GM20000 (cell line): ENCODE data around the gene TLE3.

Experiments used
- DNase-seq: peaks from one replicate; pipeline ENCODE4 v3.0.0; 2012; ENCODE audit warnings: low spot score
- TF ChIP-seq, protein P1 (sequence below): IDR thresholded peaks from 2 replicates; pipeline ENCODE4 v1.5.1; 2012; ENCODE audit warnings: mild to moderate bottlenecking, control low read depth; ENCODE audit errors: extremely low read depth, missing control alignments

TLE3 gene

DNA sequence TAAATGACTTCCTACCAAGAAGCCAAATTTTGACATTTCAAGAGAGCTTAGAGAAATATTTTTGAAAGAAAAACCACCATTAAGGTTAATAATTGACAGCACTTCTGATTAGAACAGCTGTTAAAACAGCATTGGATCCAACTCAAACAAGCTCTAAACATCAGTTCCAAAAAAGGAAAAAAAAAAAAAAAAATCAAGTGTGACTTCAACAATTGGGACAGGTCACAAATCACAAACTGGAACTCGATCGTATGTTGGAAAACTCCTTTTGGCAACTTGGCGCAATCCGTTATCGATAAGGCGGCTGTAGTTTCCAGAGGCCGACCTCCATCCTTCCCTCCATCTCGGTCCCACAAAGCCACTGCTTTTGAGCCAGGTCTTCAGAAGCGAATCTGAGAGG, 17.8 kb downstream of the TLE3 start:
- no peak for DNase-seq

DNA sequence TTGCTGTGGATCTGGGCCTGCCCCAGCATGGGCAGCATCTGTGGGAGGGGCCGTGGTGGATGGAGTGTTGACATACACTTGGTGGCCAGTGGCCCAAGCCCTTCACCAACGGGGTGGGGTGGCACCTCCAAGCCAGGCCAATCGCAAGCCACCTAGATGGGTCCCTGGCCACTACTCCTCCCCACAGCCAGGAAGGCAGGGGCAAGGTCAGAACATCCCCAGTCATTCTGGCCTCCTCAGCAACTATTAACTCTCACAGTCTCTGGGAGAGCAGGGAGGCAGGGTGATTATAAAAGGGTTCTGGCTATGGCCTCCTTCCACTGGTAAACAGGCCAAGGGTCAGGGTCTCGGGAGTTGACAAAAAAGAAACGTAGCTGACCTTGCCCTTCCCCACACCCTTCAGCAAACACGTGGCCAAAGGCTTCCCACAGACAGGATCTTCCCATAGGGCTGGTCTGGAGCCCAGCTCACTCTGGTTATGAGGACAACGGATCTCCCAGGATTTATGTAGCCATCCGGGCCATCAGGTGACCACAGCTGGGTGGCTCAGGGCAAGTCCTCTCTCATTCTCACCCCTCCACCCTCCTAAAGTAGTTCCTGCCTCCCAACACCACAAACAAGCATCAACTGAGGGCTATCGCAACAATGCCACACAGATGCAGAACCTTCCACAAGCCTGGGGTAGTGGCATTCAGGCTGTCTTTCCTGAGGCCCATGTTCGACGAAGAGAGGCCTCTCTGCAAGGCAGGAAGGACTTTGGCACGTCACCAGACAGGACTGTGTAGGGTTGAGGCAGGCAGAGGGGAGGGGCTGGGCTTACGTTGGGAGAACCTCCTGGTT, 18.9 kb downstream of the TLE3 start:
- DNase-seq: no peak
- TF ChIP-seq, protein P1, sequence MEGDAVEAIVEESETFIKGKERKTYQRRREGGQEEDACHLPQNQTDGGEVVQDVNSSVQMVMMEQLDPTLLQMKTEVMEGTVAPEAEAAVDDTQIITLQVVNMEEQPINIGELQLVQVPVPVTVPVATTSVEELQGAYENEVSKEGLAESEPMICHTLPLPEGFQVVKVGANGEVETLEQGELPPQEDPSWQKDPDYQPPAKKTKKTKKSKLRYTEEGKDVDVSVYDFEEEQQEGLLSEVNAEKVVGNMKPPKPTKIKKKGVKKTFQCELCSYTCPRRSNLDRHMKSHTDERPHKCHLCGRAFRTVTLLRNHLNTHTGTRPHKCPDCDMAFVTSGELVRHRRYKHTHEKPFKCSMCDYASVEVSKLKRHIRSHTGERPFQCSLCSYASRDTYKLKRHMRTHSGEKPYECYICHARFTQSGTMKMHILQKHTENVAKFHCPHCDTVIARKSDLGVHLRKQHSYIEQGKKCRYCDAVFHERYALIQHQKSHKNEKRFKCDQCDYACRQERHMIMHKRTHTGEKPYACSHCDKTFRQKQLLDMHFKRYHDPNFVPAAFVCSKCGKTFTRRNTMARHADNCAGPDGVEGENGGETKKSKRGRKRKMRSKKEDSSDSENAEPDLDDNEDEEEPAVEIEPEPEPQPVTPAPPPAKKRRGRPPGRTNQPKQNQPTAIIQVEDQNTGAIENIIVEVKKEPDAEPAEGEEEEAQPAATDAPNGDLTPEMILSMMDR: no peak

More for the DNA sequence above, 17.8 kb downstream of the TLE3 start:
- TF ChIP-seq, protein P1: no peak

DNA sequence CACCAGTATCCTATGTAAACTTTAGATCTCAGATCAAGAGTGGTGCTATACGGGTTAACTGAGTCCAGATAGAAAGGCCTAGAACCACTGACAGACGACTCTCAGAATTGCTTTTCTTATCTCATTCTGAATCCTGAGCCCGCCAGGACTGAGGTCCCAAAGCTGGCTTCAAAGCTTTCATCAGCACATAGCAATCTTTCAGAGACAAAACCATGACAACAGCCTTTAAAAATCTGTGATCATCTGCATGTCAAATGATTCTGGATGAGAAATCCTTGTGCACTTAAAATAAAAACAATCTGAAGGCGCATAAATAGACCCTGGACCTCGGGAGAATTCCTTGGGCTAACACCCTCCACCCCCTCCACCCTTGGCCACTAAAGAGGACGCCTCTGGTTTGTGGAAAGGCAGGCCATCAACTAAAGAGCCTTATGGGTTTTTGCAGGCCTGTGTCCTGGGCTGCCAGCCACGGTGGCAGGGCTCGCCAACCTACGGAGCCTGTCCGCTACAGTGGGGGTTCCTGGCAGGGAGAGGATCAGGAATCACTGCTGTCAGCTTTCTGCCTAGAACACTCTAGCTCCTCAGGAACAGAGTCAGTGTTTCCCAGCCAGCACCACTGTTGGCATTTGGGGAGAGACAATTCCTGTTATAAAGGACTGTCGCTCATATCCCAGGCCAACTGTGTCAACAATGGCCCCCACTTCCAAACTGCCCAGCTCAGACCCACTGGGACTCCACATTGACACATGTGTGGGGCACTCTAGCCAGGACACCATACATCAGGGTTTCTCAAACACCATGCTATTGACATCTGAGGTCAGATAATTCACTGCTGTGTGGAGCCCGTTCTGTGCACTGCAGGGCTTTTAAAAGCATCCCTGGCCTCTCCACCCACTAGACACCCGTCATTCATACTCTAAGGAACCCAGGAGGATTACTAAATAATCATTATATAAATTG, 20.2 kb downstream of the TLE3 start:
- DNase-seq: no peak
- TF ChIP-seq, protein P1: no peak

DNA sequence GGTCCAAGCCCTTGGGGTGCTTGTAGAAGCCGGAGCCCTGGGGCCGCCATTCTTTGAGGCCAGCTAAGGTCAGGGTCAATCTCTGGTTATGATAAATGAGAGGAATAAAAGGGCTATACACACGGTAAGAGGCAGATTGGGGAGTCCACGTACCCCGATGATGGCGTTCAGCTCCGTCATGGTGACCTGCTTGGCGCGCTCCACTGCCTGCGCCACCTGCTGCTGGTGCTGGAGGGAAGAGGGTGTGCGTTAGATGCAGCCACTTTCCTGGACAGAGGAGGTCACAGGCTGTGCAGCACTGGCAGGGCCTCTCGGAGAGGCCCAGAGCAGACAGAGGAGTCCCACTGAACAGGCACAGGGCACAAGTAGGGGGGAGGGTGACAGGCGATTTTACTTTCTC, 23.3 kb downstream of the TLE3 start:
- TF ChIP-seq, protein P1: no peak

DNA sequence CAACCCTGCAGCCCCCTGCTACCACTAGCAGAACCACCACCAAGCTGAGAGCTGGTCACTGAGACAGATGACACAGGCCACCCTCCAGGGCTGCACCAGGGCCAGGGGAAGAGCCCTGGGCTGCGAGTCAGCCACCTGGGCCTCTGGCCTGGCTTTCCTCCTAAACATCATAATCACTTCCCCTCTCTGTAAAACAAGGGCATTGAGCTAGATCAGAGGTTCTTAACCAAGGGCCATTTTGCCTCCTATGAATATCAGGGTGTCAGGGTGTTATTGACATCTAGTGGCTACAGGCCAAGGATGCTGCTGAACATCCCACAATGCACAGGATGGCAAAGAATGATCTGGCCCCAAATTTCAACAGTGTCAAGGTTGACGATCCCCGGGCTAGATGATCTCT, 25.2 kb downstream of the TLE3 start:
- DNase-seq: no peak

More for the DNA sequence above, 23.3 kb downstream of the TLE3 start:
- no peak for DNase-seq

DNA sequence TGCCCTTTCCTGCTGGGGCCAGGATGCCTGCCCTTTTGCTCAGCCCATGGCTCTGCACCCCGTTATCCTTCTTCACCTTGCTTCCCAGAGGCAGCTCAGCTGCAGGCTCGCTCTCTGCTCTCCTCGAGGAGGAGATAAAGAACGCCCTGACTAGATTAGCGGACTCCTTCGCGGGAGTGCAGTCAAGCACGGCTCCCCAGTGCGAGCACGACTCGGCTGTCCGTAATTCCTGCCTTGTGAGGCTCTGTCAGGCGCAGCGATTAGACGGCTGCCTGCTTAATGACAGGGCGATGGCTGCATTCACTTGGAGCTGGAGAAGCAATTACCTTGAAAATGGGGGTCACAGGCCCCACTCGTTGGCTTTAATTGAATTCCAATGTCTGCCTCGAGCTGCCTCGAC, 25.9 kb downstream of the TLE3 start:
- DNase-seq: no peak
- TF ChIP-seq, protein P1: no peak

More for the DNA sequence above, 25.2 kb downstream of the TLE3 start:
- TF ChIP-seq, protein P1: no peak

DNA sequence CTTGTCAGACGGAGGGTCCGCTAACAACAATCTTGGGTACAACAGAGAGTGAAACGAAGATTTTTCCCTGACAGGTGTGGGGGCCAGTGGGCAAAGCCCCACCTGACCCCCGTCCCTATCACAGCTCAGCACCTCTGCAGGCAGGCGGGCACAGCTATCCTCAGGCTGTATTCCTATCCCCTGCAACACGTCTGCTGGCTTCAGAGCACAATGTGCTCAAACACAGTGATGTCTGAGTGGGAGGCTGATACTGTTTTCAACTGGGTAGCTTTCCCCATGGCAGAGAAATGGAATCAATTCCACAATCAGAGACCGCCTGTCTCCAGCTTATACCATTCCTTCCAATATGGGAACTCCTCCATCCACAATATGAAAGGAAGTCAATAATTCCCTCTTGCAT, 28.0 kb downstream of the TLE3 start:
- DNase-seq: no peak
- TF ChIP-seq, protein P1: no peak
